HEK293T (cell line): ENCODE measurements around the gene TOMM34.

Source experiments
- CTCF ChIA-PET: fragments of 350-600 bp; formaldehyde crosslinking; extraction: SDS; loops from one replicate; lab custom pipeline; 2021; ENCODE audit warnings: antibody characterized with exemption, inconsistent platforms; lab: Yijun Ruan, JAX
- POLR2A ChIA-PET: fragments of 350-600 bp; formaldehyde crosslinking; extraction: SDS; loops from one replicate; lab custom pipeline; 2020; ENCODE audit warnings: antibody characterized with exemption, inconsistent platforms; lab: Yijun Ruan, JAX
- DNase-seq: peaks from one replicate; pipeline ENCODE4 v3.0.0; 2012; ENCODE audit warnings: mixed read lengths; ENCODE audit errors: extremely low spot score
- ARNT ChIP-seq: fragments of 450-650 bp; IDR thresholded peaks from 2 replicates; pipeline ENCODE4 v1.6.1; 2017; ENCODE audit warnings: mild to moderate bottlenecking
- BHLHE40 ChIP-seq: fragments of 450-650 bp; IDR thresholded peaks from 2 replicates; pipeline ENCODE4 v1.6.1; 2016; ENCODE audit warnings: mild to moderate bottlenecking, moderate library complexity, borderline replicate concordance
- ELF4 ChIP-seq: fragments of 450-650 bp; IDR thresholded peaks from 2 replicates; pipeline ENCODE4 v1.6.1; 2017; ENCODE audit warnings: antibody characterized with exemption
- FOXA1 ChIP-seq: fragments of 450-650 bp; IDR thresholded peaks from 2 replicates; pipeline ENCODE4 v1.6.1; 2016; ENCODE audit warnings: mild to moderate bottlenecking
- FOXK2 ChIP-seq: fragments of 450-650 bp; IDR thresholded peaks from 2 replicates; pipeline ENCODE4 v1.6.1; 2016; ENCODE audit warnings: mild to moderate bottlenecking
- FOXM1 ChIP-seq: fragments of 450-650 bp; IDR thresholded peaks from 2 replicates; pipeline ENCODE4 v1.6.1; 2017; ENCODE audit warnings: mild to moderate bottlenecking, borderline replicate concordance
- HDGF ChIP-seq: fragments of 450-650 bp; IDR thresholded peaks from 2 replicates; pipeline ENCODE4 v1.6.1; 2017; ENCODE audit warnings: antibody characterized with exemption, borderline replicate concordance
- L3MBTL2 ChIP-seq: fragments of 450-650 bp; conservative IDR thresholded peaks from 2 replicates; pipeline ENCODE4 v1.6.1; 2016; ENCODE audit warnings: mild to moderate bottlenecking
- LEF1 ChIP-seq: fragments of 450-650 bp; IDR thresholded peaks from 2 replicates; pipeline ENCODE4 v1.6.1; 2017; ENCODE audit warnings: mild to moderate bottlenecking, borderline replicate concordance
- NFRKB ChIP-seq: fragments of 450-650 bp; IDR thresholded peaks from 2 replicates; pipeline ENCODE4 v1.6.1; 2016; ENCODE audit warnings: mild to moderate bottlenecking, moderate library complexity
- PKNOX1 ChIP-seq: fragments of 450-650 bp; IDR thresholded peaks from 2 replicates; pipeline ENCODE4 v1.6.1; 2016
- SP1 ChIP-seq: fragments of 450-650 bp; IDR thresholded peaks from 2 replicates; pipeline ENCODE4 v1.6.1; 2017
- SUZ12 ChIP-seq: fragments of 450-650 bp; IDR thresholded peaks from 2 replicates; pipeline ENCODE4 v1.6.1; 2016; ENCODE audit warnings: mild to moderate bottlenecking
- TARDBP ChIP-seq: fragments of 450-650 bp; IDR thresholded peaks from 2 replicates; pipeline ENCODE4 v1.6.1; 2016
- ZNF384 ChIP-seq: fragments of 450-650 bp; IDR thresholded peaks from 2 replicates; pipeline ENCODE4 v1.6.1; 2016

Gene TOMM34

GRCh38 chr20:44896583-44896982 is 63.6 kb downstream of the TOMM34 start:
- ChIA-PET CTCF (interaction anchor here (0.9 kb wide), 1 partner anchor 213 kb away, joined by 3 read pairs; no protein-coding TSS in a partner anchor), POLR2A (interaction anchor here (1.3 kb wide), 1 partner anchor 11 kb away, joined by 3 read pairs; the partner anchor contains the start of gene YWHAB)
- no peak for DNase-seq
- no peak for TF ChIP-seq NFRKB
- no peak for TF ChIP-seq LEF1
- TF ChIP-seq BHLHE40 = no peak
- TF ChIP-seq ARNT = no peak
- TF ChIP-seq HDGF = no peak
- no peak for TF ChIP-seq FOXM1
- TF ChIP-seq SUZ12 = no peak
- no peak for TF ChIP-seq ELF4
- TF ChIP-seq FOXK2 = no peak
- TF ChIP-seq TARDBP = no peak
- no peak for TF ChIP-seq FOXA1
- TF ChIP-seq PKNOX1 = no peak
- TF ChIP-seq ZNF384 = no peak
- TF ChIP-seq SP1 = no peak
- no peak for TF ChIP-seq L3MBTL2

- ChIA-PET POLR2A (no interaction called here), CTCF (no interaction called here)
- TF ChIP-seq FOXA1 = no peak
- TF ChIP-seq NFRKB = no peak
- no peak for TF ChIP-seq FOXM1
- DNase-seq = no peak
These were observed 65.2 kb downstream of the TOMM34 start for GRCh38 chr20:44894959-44895358.
